PC-9 (cell line): ENCODE measurements around the gene CYB5D1. TPM values are rescaled to one million over a fixed set of nuclear protein-coding genes. Genes with fewer than 3 reads are reported as not detected.

Experiments used
- BruUV-seq: library from RNA; stranded (reverse); fragments of 400-500 nt; replicated peaks from 2 replicates; lab custom pipeline; 2021; lab: Mats Ljungman, UMichigan
- CTCF ChIA-PET: fragments of 300-600 bp; sonication (Branson Sonifier 250); formaldehyde crosslinking; loops from one replicate; lab custom pipeline; 2022; ENCODE audit warnings: antibody characterized with exemption; lab: Charles Lee
- POLR2A ChIA-PET: fragments of 300-600 bp; sonication (Branson Sonifier 250); formaldehyde crosslinking; loops from one replicate; lab custom pipeline; 2022; ENCODE audit warnings: antibody characterized with exemption; ENCODE audit not compliant: unreplicated experiment; lab: Charles Lee
- DNase-seq, 2 experiments: peaks; one replicate each; pipeline versions ENCODE4 v3.0.0 to v3.0.0-alpha.2; 2015 to 2022; ENCODE audit warnings: mixed read lengths in 1 of 2
- H2AFZ ChIP-seq: fragments of 200-600 bp; sonication (generic); 2 replicates; pipeline ENCODE4 v1.8.1; 2017; ENCODE audit warnings: antibody characterized with exemption
- H3F3A ChIP-seq: fragments of 200-600 bp; sonication (generic); 2 replicates; pipeline ENCODE4 v1.8.1; 2017; ENCODE audit warnings: antibody characterized with exemption, mild to moderate bottlenecking, low read depth; ENCODE audit not compliant: insufficient read depth
- H3K27ac ChIP-seq: fragments of 200-600 bp; sonication (generic); 2 replicates; pipeline ENCODE4 v1.6.1; 2016; ENCODE audit warnings: mixed run types
- H3K27me3 ChIP-seq: fragments of 200-600 bp; sonication (generic); 2 replicates; pipeline ENCODE4 v1.6.1; 2016; ENCODE audit warnings: low read depth, mixed run types; ENCODE audit not compliant: insufficient read depth
- H3K36me3 ChIP-seq: fragments of 200-600 bp; sonication (generic); 2 replicates; pipeline ENCODE4 v1.6.1; 2016; ENCODE audit warnings: low read depth, mixed run types
- H3K4me1 ChIP-seq: fragments of 200-600 bp; sonication (generic); replicated peaks from 2 replicates; pipeline ENCODE4 v1.6.1; 2016; ENCODE audit warnings: mixed run types; ENCODE audit not compliant: insufficient read depth
- H3K4me2 ChIP-seq: fragments of 200-600 bp; sonication (generic); 2 replicates; pipeline ENCODE4 v1.6.1; 2017; ENCODE audit warnings: mixed run types
- H3K4me3 ChIP-seq: fragments of 200-600 bp; sonication (generic); 2 replicates; pipeline ENCODE4 v1.6.1; 2016; ENCODE audit warnings: mixed run types
- H3K79me2 ChIP-seq: fragments of 200-600 bp; sonication (generic); 2 replicates; pipeline ENCODE4 v1.6.1; 2017; ENCODE audit warnings: low read depth, mixed run types
- H3K9me2 ChIP-seq: fragments of 200-600 bp; sonication (generic); 2 replicates; pipeline ENCODE4 v1.8.1; 2017; ENCODE audit warnings: mild to moderate bottlenecking; ENCODE audit not compliant: insufficient read depth
- H3K9me3 ChIP-seq: fragments of 200-600 bp; sonication (generic); 2 replicates; pipeline ENCODE4 v1.8.1; 2016; ENCODE audit warnings: low read depth; ENCODE audit not compliant: insufficient read depth
- H4K20me1 ChIP-seq: fragments of 200-600 bp; sonication (generic); 2 replicates; pipeline ENCODE4 v1.8.1; 2017; ENCODE audit not compliant: insufficient read depth
- CTCF ChIP-seq: fragments of 200-600 bp; sonication (generic); conservative IDR thresholded peaks from 2 replicates; pipeline ENCODE4 v1.6.1; 2017; ENCODE audit warnings: mixed run types, antibody characterized with exemption, mild to moderate bottlenecking, moderate library complexity
- EZH2 ChIP-seq: fragments of 200-600 bp; sonication (generic); IDR thresholded peaks from 2 replicates; pipeline ENCODE4 v1.8.0; 2017; ENCODE audit warnings: antibody characterized with exemption, low read depth
- intact Hi-C: fragments of 100-400 bp; cut with micrococcal nuclease; formaldehyde crosslinking; loops from one replicate; pipeline ENCODE4 v1.10.0; 2022; ENCODE audit not compliant: unreplicated experiment
- total RNA-seq: library from RNA; stranded (reverse); gene quantifications from 2 replicates; pipeline ENCODE4 v1.2.3, GENCODE V29; 2021

CYB5D1 gene
- total RNA-seq, 1 experiment from 2014 or later: 22.0 TPM

- intact Hi-C loops: loop anchor here (5.0 kb wide), 2 partner anchors 33 to 233 kb away; partner anchors contain the start of genes CYB5D1, NAA38 and TMEM88
- Histone ChIP-seq H3K4me3 (no peak overlapping the region), H3K9me2 (no peaks in the 10 kb centered on the region), H3F3A (no peaks in the 10 kb centered on the region; the same call in 1 of the 2 replicates), H4K20me1 (no peaks in the 10 kb centered on the region), H3K27me3 (no peaks in the 10 kb centered on the region), H3K27ac (no peak overlapping the region), H3K79me2 (no peaks in the 10 kb centered on the region), H3K9me3 (no peaks in the 10 kb centered on the region), H3K4me1 (no peaks in the 10 kb centered on the region), H3K4me2 (no peak overlapping the region), H2AFZ (no peak overlapping the region), H3K36me3 (no peaks in the 10 kb centered on the region)
- DNase-seq: no peak
- CTCF ChIA-PET: interaction anchor here (0.6 to 1.5 kb wide), 3 partner anchors 13 to 217 kb away, joined by 3 to 4 read pairs (median 3); no protein-coding TSS in a partner anchor
- POLR2A ChIA-PET: no interaction called here
- no TSS peak for BruUV-seq
- no peak for TF ChIP-seq CTCF
- no peak for TF ChIP-seq EZH2
These were observed 33.5 kb upstream of the CYB5D1 start for GRCh38 chr17:7824021-7824924.

DNA sequence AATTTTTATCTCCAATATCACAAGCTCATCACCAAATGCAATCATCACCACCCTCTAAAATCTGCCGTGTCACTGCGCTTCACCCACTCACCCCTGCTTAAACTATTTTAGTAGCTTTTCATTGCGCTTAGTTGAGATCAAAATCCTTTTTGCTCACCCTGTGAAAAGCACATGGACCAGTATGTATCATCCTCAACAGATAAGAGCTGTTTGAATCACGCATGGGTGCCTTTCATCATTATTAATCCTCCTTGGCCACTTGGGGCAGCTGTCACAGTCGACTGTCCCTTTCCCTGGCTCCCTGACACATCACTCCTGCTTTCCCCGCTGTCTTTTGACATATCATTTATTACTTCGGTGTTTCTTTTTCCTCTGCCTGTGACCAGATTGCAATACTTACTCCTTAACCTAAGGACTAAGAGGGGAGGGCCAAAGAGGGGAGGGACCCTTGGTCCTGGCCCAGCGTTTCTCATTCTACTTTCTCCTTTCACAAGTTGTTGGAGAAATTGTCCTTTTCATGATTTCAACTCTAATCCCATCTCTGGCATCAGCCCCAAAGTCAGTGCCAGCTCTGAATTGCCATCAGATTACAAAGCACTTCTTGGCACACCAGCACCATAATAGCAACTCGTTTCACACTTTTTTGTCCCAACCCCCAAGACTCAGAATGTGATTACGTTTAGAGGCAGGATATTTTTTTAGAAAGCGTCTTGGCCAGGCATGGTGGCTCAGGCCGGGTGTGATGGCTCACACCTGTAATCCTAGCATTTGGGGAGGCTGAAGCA is 32.4 kb upstream of the CYB5D1 start:
- no peak for TF ChIP-seq CTCF
- TF ChIP-seq EZH2: no peak
- Histone ChIP-seq H3F3A (no peaks in the 10 kb centered on the region; the same call in 1 of the 2 replicates), H3K27ac (no peak overlapping the region), H3K27me3 (no peaks in the 10 kb centered on the region), H3K4me3 (no peak overlapping the region), H3K79me2 (no peaks in the 10 kb centered on the region), H3K9me2 (no peaks in the 10 kb centered on the region), H3K4me1 (no peaks in the 10 kb centered on the region), H3K4me2 (no peak overlapping the region), H4K20me1 (no peaks in the 10 kb centered on the region), H3K36me3 (no peaks in the 10 kb centered on the region), H2AFZ (no peak overlapping the region), H3K9me3 (no peaks in the 10 kb centered on the region)
- ChIA-PET CTCF (interaction anchor here (0.6 to 1.5 kb wide), 4 partner anchors 12 to 216 kb away, joined by 3 to 4 read pairs (median 3); no protein-coding TSS in a partner anchor), POLR2A (interaction anchor here (0.6 kb wide), 1 partner anchor 34 kb away, joined by 4 read pairs; no protein-coding TSS in a partner anchor)
- DNase-seq: no peak
- BruUV-seq: no TSS peak
- intact Hi-C loops: no loop called here

DNA sequence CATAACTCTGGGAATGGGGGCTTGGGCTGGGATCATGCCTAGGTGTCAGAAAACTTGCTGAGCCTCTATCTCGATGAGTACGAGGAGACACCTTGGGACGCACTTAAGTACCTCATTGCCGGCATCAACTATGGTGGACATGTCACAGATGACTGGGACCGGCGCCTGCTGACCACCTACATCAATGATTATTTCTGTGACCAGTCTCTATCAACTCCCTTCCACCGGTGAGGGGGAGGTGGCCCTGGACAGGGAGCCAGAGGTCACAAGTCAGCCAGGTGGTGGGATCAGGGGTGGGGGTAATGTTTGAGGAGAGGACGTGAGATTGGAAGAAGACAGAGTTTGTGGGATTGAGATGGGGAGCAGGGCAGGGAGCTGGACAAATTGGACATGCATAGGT is 27.2 kb upstream of the CYB5D1 start:
- no peak overlapping the region for H3K4me3 ChIP-seq
- H2AFZ ChIP-seq: no peak overlapping the region
- intact Hi-C loops: no loop called here
- H3K9me2 ChIP-seq: no peaks in the 10 kb centered on the region
- H3K4me2 ChIP-seq: no peak overlapping the region
- no peaks in the 10 kb centered on the region for H3K27me3 ChIP-seq
- no peaks in the 10 kb centered on the region for H3K79me2 ChIP-seq
- H3F3A ChIP-seq: no peaks in the 10 kb centered on the region; the same call in 1 of the 2 replicates
- no peaks in the 10 kb centered on the region for H3K9me3 ChIP-seq
- no peak for DNase-seq
- no TSS peak for BruUV-seq
- no peak overlapping the region for H3K27ac ChIP-seq
- no peaks in the 10 kb centered on the region for H3K4me1 ChIP-seq
- ChIA-PET POLR2A (no interaction called here), CTCF (no interaction called here)
- no peak for TF ChIP-seq EZH2
- no peak for TF ChIP-seq CTCF
- no peaks in the 10 kb centered on the region for H4K20me1 ChIP-seq
- H3K36me3 ChIP-seq: no peaks in the 10 kb centered on the region
